ENCODE data around the gene ZBTB49. TPM values are rescaled to one million over a fixed set of nuclear protein-coding genes. Genes with fewer than 3 reads are reported as not detected.

ZBTB49 gene
- total RNA-seq, 5 donors from 2014 or later (not counting 1 experiment from before 2014, with no cell fraction given), result 7.9 to 17.1 (median 11.4) TPM

DNA sequence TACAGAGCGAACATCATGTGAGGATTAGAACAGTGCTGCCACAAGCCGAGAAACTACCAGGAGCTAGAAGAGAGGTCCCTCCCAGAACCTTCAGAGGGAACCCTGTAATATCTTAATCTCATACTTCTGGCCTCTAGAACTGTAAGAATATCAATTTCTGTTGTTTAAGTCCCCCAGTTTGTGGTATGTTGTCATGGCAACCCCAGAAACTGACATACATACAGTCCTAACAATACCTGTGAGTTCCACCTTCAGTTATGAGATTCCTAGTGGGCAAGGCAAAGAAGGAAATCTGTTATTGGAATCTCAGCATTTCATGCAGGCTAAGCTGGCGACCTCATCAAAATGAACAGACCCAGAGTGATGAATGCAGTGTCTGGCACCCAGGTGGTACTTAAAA, 42.5 kb downstream of the ZBTB49 start:
- no peaks in the 10 kb centered on the region for H3K36me3 Mint-ChIP-seq
- no peak for DNase-seq
- Histone ChIP-seq H3K9me3 (no peaks in the 10 kb centered on the region), H3K4me3 (ENCODE audit: control insufficient read depth in 1 of 2, extremely low read depth in 1 of 2, low read length in 1 of 2) (no peak overlapping the region), H3K36me3 (ENCODE audit: control insufficient read depth in 2 of 2, extremely low read depth in 1 of 2, insufficient read depth in 1 of 2, low read length in 1 of 2) (no peaks in the 10 kb centered on the region), H3K4me1 (ENCODE audit: control insufficient read depth in 1 of 2, extremely low read depth in 1 of 2, insufficient read depth in 2 of 2, low read length in 2 of 2) (peaks cover 0 to 6% of the 10 kb centered on the region in 2 experiments), H3K27me3 (replicated peaks in 1 of 2; ENCODE audit: control insufficient read depth in 2 of 2, extremely low read depth in 1 of 2, insufficient read depth in 2 of 2, low read length in 1 of 2) (peaks cover 0 to 3% of the 10 kb centered on the region in 2 experiments), H3K27ac (ENCODE audit: low read length) (no peak overlapping the region)
- ChIA-PET CTCF (interaction anchor here in 1 of 2 donors (1.4 to 2.0 kb wide), 3 partner anchors 72 to 84 kb away, joined by 3 to 6 read pairs (median 4); partner anchors contain the start of gene TMEM128), POLR2A (no interaction called here)
- H3K27ac Mint-ChIP-seq, result no peak overlapping the region
- H3K4me1 Mint-ChIP-seq, result peaks cover 8 to 13% (median 8%) of the 10 kb centered on the region in 3 donors
- no peak for ATAC-seq (replicated peaks in 1 of 4)
- no peaks in the 10 kb centered on the region for H3K9me3 Mint-ChIP-seq
- no peaks in the 10 kb centered on the region for H3K27me3 Mint-ChIP-seq
- no peak overlapping the region for H3K4me3 Mint-ChIP-seq
- 75% methylated on average over 1 of the region's 3 CpGs for WGBS (ENCODE audit: insufficient coverage)

DNA sequence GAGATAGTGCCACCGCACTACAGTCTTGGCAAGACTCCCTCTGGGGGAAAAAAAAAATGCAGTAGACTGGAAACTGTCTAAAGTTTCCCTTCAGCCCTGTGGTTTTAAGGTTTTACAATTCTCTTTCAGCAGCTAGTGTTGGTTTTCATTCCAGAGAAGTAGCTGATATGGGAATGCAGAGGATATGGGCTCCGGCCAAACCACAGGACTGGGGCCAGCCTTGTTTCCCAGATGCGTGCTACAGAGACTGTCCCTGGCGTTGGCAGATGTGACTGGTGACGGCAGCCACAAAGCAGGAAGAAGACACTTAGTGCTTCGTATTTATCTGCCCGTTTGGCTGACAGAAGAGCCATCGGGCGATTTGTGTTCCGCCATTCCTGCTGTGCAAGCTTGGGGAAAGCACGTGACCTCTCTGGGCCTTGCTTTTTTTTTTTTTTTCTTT, 43.2 kb downstream of the ZBTB49 start:
- ChIA-PET POLR2A (no interaction called here), CTCF (interaction anchor here in 1 of 2 donors (1.0 to 2.0 kb wide), 3 partner anchors 73 to 85 kb away, joined by 3 to 6 read pairs (median 5); partner anchors contain the start of gene TMEM128)
- 66% methylated on average over 10 of the region's 11 CpGs for WGBS (ENCODE audit: insufficient coverage)
- DNase-seq, result no peak
- no peaks in the 10 kb centered on the region for H3K27me3 Mint-ChIP-seq
- H3K27ac Mint-ChIP-seq, result no peak overlapping the region
- ATAC-seq (replicated peaks in 1 of 4), result no peak
- no peak overlapping the region for H3K4me3 Mint-ChIP-seq
- H3K4me3 ChIP-seq (ENCODE audit: control insufficient read depth in 1 of 2, extremely low read depth in 1 of 2, low read length in 1 of 2), result no peak overlapping the region
- H3K4me1 Mint-ChIP-seq, result peaks cover 8 to 13% (median 8%) of the 10 kb centered on the region in 3 donors
- no peaks in the 10 kb centered on the region for H3K36me3 Mint-ChIP-seq
- peaks cover 0 to 6% of the 10 kb centered on the region in 2 experiments for H3K4me1 ChIP-seq (ENCODE audit: control insufficient read depth in 1 of 2, extremely low read depth in 1 of 2, insufficient read depth in 2 of 2, low read length in 2 of 2)
- no peaks in the 10 kb centered on the region for H3K9me3 Mint-ChIP-seq
- no peak overlapping the region for H3K27ac ChIP-seq (ENCODE audit: low read length)
- H3K27me3 ChIP-seq (replicated peaks in 1 of 2; ENCODE audit: control insufficient read depth in 2 of 2, extremely low read depth in 1 of 2, insufficient read depth in 2 of 2, low read length in 1 of 2), result no peaks in the 10 kb centered on the region
- no peaks in the 10 kb centered on the region for H3K36me3 ChIP-seq (ENCODE audit: control insufficient read depth in 2 of 2, extremely low read depth in 1 of 2, insufficient read depth in 1 of 2, low read length in 1 of 2)
- H3K9me3 ChIP-seq, result no peaks in the 10 kb centered on the region

DNA sequence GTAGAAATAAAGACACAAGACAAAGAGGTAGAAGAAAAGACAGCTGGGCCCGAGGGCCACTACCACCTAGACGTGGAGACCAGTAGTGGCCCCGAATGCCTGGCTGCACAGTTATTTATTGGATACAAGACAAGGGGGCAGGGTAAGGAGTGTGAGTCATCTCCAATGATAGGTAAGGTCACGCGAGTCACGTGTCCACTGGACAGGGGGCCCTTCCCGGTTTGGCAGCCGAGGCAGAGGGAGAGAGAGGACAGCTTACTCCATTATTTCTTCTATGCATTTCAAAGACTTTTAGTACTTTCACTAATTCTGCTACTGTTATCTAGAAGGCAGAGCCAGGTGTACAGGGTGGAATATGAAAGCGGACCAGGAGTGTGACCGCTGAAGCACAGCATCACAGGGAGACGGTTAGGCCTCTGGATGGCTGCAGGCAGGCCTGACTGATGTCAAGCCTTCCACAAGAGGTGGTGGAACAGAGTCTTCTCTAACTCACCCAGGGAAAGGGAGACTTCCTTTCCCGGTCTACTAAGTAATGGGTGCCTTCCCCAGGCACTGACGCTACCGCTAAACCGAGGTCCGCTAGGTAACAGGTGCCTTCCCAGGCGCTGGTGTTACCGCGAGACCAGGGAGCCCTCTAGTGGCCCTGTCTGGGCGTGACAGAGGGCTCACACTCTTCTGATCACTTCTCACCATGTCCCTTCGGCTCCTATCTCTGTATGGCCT, 44.9 kb downstream of the ZBTB49 start:
- WGBS (ENCODE audit: insufficient coverage), result 43% methylated on average over 7 of the region's 21 CpGs
- Histone ChIP-seq H3K27ac (ENCODE audit: low read length) (no peak overlapping the region), H3K4me1 (ENCODE audit: control insufficient read depth in 1 of 2, extremely low read depth in 1 of 2, insufficient read depth in 2 of 2, low read length in 2 of 2) (peaks cover 0 to 6% of the 10 kb centered on the region in 2 experiments), H3K36me3 (ENCODE audit: control insufficient read depth in 2 of 2, extremely low read depth in 1 of 2, insufficient read depth in 1 of 2, low read length in 1 of 2) (no peaks in the 10 kb centered on the region), H3K9me3 (no peaks in the 10 kb centered on the region), H3K27me3 (replicated peaks in 1 of 2; ENCODE audit: control insufficient read depth in 2 of 2, extremely low read depth in 1 of 2, insufficient read depth in 2 of 2, low read length in 1 of 2) (no peaks in the 10 kb centered on the region), H3K4me3 (ENCODE audit: control insufficient read depth in 1 of 2, extremely low read depth in 1 of 2, low read length in 1 of 2) (no peak overlapping the region)
- Mint-ChIP-seq H3K4me1 (peaks cover 8 to 13% (median 8%) of the 10 kb centered on the region in 3 donors), H3K27ac (no peak overlapping the region), H3K36me3 (no peaks in the 10 kb centered on the region), H3K27me3 (no peaks in the 10 kb centered on the region), H3K4me3 (no peak overlapping the region), H3K9me3 (no peaks in the 10 kb centered on the region)
- ATAC-seq (replicated peaks in 1 of 4) (peak; percentile 84 to 97 (median 94)), DNase-seq (peak; percentile 50 to 83 (median 68))
- CTCF ChIA-PET, result interaction anchor here in 1 of 2 donors (2.5 to 3.3 kb wide), 2 partner anchors 75 to 84 kb away, joined by 14 read pairs; no protein-coding TSS in a partner anchor
- POLR2A ChIA-PET, result interaction anchor here (0.6 kb wide), 2 partner anchors 83 to 492 kb away, joined by 3 to 5 read pairs; no protein-coding TSS in a partner anchor

DNA sequence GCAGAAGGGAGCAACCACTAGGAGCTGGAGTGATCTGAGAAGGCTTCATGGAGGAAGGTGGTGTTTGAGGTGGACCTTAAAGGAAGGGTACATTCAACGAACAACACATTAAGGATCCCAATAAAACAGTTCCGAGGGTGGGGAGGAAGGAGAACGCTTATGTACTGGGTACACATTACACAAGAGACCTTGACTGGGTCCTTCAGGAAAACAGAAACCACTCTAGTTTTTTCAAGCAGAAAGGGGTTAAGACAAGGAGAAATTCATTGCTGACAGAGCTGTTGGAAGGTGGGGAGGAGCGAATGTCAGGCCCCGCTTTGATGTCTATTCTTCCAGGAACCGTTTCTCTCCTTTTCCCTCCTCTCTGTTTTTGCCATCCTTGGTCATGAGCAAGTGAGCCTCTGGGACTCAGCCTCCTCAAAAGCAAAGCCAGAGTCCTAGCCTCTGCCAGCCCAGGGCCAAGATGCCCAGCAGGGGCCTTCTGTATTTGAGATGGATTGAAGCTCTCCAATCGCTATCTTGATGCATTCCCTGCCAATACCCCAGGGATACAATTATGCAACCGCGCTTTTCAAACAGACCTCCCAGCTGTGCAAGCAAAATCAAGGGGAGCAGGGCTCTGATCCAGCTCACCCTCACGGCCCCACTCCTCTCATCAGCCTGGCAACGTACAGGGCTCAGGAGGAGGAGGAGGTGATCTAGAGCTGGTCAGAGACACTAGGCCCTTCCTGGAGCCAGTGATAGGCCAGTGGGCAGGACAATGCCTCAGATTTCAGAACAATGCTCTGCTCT, 48.4 kb downstream of the ZBTB49 start:
- H3K4me1 Mint-ChIP-seq, result peaks cover 8 to 14% (median 13%) of the 10 kb centered on the region in 3 donors
- no peak for ATAC-seq (replicated peaks in 1 of 4)
- H3K4me3 Mint-ChIP-seq, result no peak overlapping the region
- H3K4me1 ChIP-seq (ENCODE audit: control insufficient read depth in 1 of 2, extremely low read depth in 1 of 2, insufficient read depth in 2 of 2, low read length in 2 of 2), result peaks cover 0 to 6% of the 10 kb centered on the region in 2 experiments
- no peaks in the 10 kb centered on the region for H3K9me3 ChIP-seq
- H3K27ac ChIP-seq (ENCODE audit: low read length), result no peak overlapping the region
- no peak overlapping the region for H3K4me3 ChIP-seq (ENCODE audit: control insufficient read depth in 1 of 2, extremely low read depth in 1 of 2, low read length in 1 of 2)
- no peaks in the 10 kb centered on the region for H3K36me3 ChIP-seq (ENCODE audit: control insufficient read depth in 2 of 2, extremely low read depth in 1 of 2, insufficient read depth in 1 of 2, low read length in 1 of 2)
- H3K9me3 Mint-ChIP-seq, result no peaks in the 10 kb centered on the region
- no peak overlapping the region for H3K27ac Mint-ChIP-seq
- 90% methylated on average over 2 of the region's 11 CpGs for WGBS (ENCODE audit: insufficient coverage)
- DNase-seq, result no peak
- H3K27me3 ChIP-seq (replicated peaks in 1 of 2; ENCODE audit: control insufficient read depth in 2 of 2, extremely low read depth in 1 of 2, insufficient read depth in 2 of 2, low read length in 1 of 2), result no peaks in the 10 kb centered on the region
- no peaks in the 10 kb centered on the region for H3K27me3 Mint-ChIP-seq
- CTCF ChIA-PET, result interaction anchor here (0.6 to 0.9 kb wide), 4 partner anchors 72 to 1921 kb away, joined by 3 to 8 read pairs (median 3); no protein-coding TSS in a partner anchor
- POLR2A ChIA-PET, result no interaction called here
- no peaks in the 10 kb centered on the region for H3K36me3 Mint-ChIP-seq

- Histone ChIP-seq H3K27me3 (replicated peaks in 1 of 2; ENCODE audit: control insufficient read depth in 2 of 2, extremely low read depth in 1 of 2, insufficient read depth in 2 of 2, low read length in 1 of 2) (no peaks in the 10 kb centered on the region), H3K9me3 (no peaks in the 10 kb centered on the region), H3K4me1 (ENCODE audit: control insufficient read depth in 1 of 2, extremely low read depth in 1 of 2, insufficient read depth in 2 of 2, low read length in 2 of 2) (peaks cover 0 to 6% of the 10 kb centered on the region in 2 experiments), H3K36me3 (ENCODE audit: control insufficient read depth in 2 of 2, extremely low read depth in 1 of 2, insufficient read depth in 1 of 2, low read length in 1 of 2) (no peaks in the 10 kb centered on the region), H3K4me3 (ENCODE audit: control insufficient read depth in 1 of 2, extremely low read depth in 1 of 2, low read length in 1 of 2) (no peak overlapping the region), H3K27ac (ENCODE audit: low read length) (no peak overlapping the region)
- Mint-ChIP-seq H3K27ac (no peak overlapping the region), H3K4me1 (peaks cover 7 to 14% (median 7%) of the 10 kb centered on the region in 3 donors), H3K4me3 (no peak overlapping the region), H3K36me3 (no peaks in the 10 kb centered on the region), H3K27me3 (no peaks in the 10 kb centered on the region), H3K9me3 (no peaks in the 10 kb centered on the region)
- no peak for DNase-seq
- WGBS (ENCODE audit: insufficient coverage), result 93% methylated on average over 10 of the region's 21 CpGs
- POLR2A ChIA-PET, result no interaction called here
- no peak for ATAC-seq (replicated peaks in 1 of 4)
- CTCF ChIA-PET, result interaction anchor here in 1 of 2 donors (0.9 kb wide), 1 partner anchor 79 kb away, joined by 3 read pairs; no protein-coding TSS in a partner anchor
Observed at GRCh38 chr4:4339504-4340085, 49.5 kb downstream of the ZBTB49 start.

Data from T-cell (primary cell).